Upper lobe of right lung (tissue), 1 donor: Measurements from ENCODE around the gene GABRA1. TPM values are rescaled to one million over a fixed set of nuclear protein-coding genes. Genes with fewer than 3 reads are reported as not detected.

Experiments used
- ATAC-seq: fragments of 200-7000 bp; cut with Tn5 transposase; one replicate; pipeline ENCODE4 v1.9.1; 2020; ENCODE audit warnings: mild to moderate bottlenecking, moderate library complexity
- DNase-seq: peaks from one replicate; pipeline ENCODE4 v3.0.0-alpha.2; 2020
- H3K27ac ChIP-seq: fragments of 200-600 bp; one replicate; pipeline ENCODE4 v1.8.0; 2022
- H3K27me3 ChIP-seq: fragments of 200-600 bp; one replicate; pipeline ENCODE4 v1.8.0; 2022; ENCODE audit warnings: mild to moderate bottlenecking
- H3K36me3 ChIP-seq: fragments of 200-600 bp; one replicate; pipeline ENCODE4 v1.8.0; 2022
- H3K4me1 ChIP-seq: fragments of 200-600 bp; one replicate; pipeline ENCODE4 v1.8.0; 2022
- H3K4me3 ChIP-seq: fragments of 200-600 bp; one replicate; pipeline ENCODE4 v1.8.0; 2022; ENCODE audit warnings: mild to moderate bottlenecking
- H3K9me3 ChIP-seq: fragments of 200-600 bp; one replicate; pipeline ENCODE4 v1.8.0; 2022
- CTCF ChIP-seq: fragments of 200-600 bp; IDR thresholded peaks from one replicate; pipeline ENCODE4 v1.8.0; 2022; ENCODE audit warnings: antibody characterized with exemption
- intact Hi-C: fragments of 100-400 bp; cut with DNase I; formaldehyde crosslinking; loops from one replicate; pipeline ENCODE4 v1.11.0; 2022
- total RNA-seq: library from RNA; stranded (reverse); fragmentation: NEBNext Ultra II Directional; extraction: Animal tissue kit (Norgen Biotek cat#: 25700); gene quantifications from one replicate; pipeline ENCODE4 v1.2.1, GENCODE V29; 2021
- donor health status: DM: no; HTN: yes; CAD: no; lungs with severe emphysema.

The GABRA1 gene
- total RNA-seq, 1 donor from 2014 or later, result not detected

- DNase-seq (no peak), ATAC-seq (no peak)
- no peaks in the 10 kb centered on the region for H3K4me1 ChIP-seq
- no peak for TF ChIP-seq CTCF
- no peaks in the 10 kb centered on the region for H3K36me3 ChIP-seq
- intact Hi-C loops, result no loop called here
- H3K4me3 ChIP-seq, result no peak overlapping the region
- H3K27me3 ChIP-seq, result no peaks in the 10 kb centered on the region
- no peaks in the 10 kb centered on the region for H3K9me3 ChIP-seq
- no peak overlapping the region for H3K27ac ChIP-seq
Observed at GRCh38 chr5:161895514-161895913, 47.6 kb downstream of the GABRA1 start.

DNA sequence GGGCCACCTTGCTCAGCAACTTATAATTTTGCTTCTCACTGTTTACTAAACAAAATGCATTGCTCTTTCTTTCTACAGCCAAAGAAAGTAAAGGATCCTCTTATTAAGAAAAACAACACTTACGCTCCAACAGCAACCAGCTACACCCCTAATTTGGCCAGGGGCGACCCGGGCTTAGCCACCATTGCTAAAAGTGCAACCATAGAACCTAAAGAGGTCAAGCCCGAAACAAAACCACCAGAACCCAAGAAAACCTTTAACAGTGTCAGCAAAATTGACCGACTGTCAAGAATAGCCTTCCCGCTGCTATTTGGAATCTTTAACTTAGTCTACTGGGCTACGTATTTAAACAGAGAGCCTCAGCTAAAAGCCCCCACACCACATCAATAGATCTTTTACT is 49.1 kb downstream of the GABRA1 start:
- intact Hi-C loops, result no loop called here
- H3K9me3 ChIP-seq, result no peaks in the 10 kb centered on the region
- no peaks in the 10 kb centered on the region for H3K27me3 ChIP-seq
- DNase-seq, result no peak
- no peaks in the 10 kb centered on the region for H3K36me3 ChIP-seq
- H3K27ac ChIP-seq, result no peak overlapping the region
- H3K4me1 ChIP-seq, result no peaks in the 10 kb centered on the region
- TF ChIP-seq CTCF, result no peak
- H3K4me3 ChIP-seq, result no peak overlapping the region
- ATAC-seq, result no peak

DNA sequence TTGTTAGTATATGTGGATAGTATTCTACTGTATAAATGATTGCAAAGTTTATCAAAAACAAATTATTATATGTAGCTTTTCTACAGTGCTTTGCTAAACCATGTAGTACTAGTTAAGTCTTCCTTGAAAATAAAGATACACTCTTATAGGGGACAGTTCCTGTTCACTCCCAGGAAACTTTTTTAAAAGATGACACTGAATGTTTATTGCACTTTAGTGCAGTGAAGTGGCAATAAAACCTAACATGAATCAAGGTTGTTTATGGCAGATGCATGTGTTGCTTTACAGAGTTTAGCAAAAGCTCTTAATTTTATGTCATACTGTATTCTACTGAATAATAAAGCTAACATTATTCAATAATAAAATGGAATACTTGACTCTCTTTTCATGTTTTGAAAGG is 51.7 kb downstream of the GABRA1 start:
- no peaks in the 10 kb centered on the region for H3K36me3 ChIP-seq
- ATAC-seq (no peak), DNase-seq (no peak)
- no peak overlapping the region for H3K4me3 ChIP-seq
- no peak overlapping the region for H3K27ac ChIP-seq
- no peaks in the 10 kb centered on the region for H3K27me3 ChIP-seq
- intact Hi-C loops, result no loop called here
- H3K4me1 ChIP-seq, result no peaks in the 10 kb centered on the region
- H3K9me3 ChIP-seq, result no peaks in the 10 kb centered on the region
- TF ChIP-seq CTCF, result no peak

- no peak overlapping the region for H3K27ac ChIP-seq
- DNase-seq (no peak), ATAC-seq (no peak)
- no peaks in the 10 kb centered on the region for H3K27me3 ChIP-seq
- intact Hi-C loops, result no loop called here
- H3K4me1 ChIP-seq, result no peaks in the 10 kb centered on the region
- no peaks in the 10 kb centered on the region for H3K9me3 ChIP-seq
- no peak for TF ChIP-seq CTCF
- H3K4me3 ChIP-seq, result no peak overlapping the region
- H3K36me3 ChIP-seq, result no peaks in the 10 kb centered on the region
Observed at GRCh38 chr5:161900981-161901380, 53.1 kb downstream of the GABRA1 start.

- DNase-seq, result no peak
- H3K27me3 ChIP-seq, result no peaks in the 10 kb centered on the region
- no peak for TF ChIP-seq CTCF
- no peak overlapping the region for H3K27ac ChIP-seq
- intact Hi-C loops, result no loop called here
- H3K4me3 ChIP-seq, result no peak overlapping the region
- H3K36me3 ChIP-seq, result no peaks in the 10 kb centered on the region
- ATAC-seq, result no peak
- H3K4me1 ChIP-seq, result no peaks in the 10 kb centered on the region
- H3K9me3 ChIP-seq, result no peaks in the 10 kb centered on the region
Observed at GRCh38 chr5:161921781-161922180, 73.9 kb downstream of the GABRA1 start.

DNA sequence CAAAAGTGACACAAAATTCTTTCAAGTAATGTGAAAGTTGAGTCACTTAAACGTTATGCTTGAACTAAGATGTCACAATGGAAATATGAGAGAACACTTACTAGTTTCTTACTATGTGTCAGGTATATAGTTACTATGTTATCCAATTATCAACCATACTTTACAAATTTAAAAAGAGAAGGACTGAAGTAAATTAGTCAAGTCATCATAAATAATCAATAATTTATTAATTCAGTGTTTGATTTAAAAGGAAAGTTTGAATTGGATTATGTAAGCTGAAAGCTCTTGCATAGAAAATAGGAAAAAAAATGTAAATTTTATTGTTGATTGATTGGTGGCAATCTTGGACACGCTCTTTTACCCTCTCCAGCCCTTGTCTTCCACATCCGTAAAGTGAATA is 76.3 kb downstream of the GABRA1 start:
- Histone ChIP-seq H3K4me1 (no peaks in the 10 kb centered on the region), H3K27ac (no peak overlapping the region), H3K36me3 (no peaks in the 10 kb centered on the region), H3K4me3 (no peak overlapping the region), H3K27me3 (no peaks in the 10 kb centered on the region), H3K9me3 (no peaks in the 10 kb centered on the region)
- intact Hi-C loops, result no loop called here
- ATAC-seq (no peak), DNase-seq (no peak)
- no peak for TF ChIP-seq CTCF
